Lower leg skin (tissue), 3 donors: ENCODE data around the gene ZNHIT6.

Source experiments
- POLR2A ChIP-seq, 2 donors: fragments of 450-650 bp; IDR thresholded peaks; one replicate each; pipeline ENCODE4 v1.6.1; 2016 to 2017; ENCODE audit warnings: antibody characterized with exemption in 2 of 2, mild to moderate bottlenecking in 1 of 2, moderate library complexity in 1 of 2
- TF ChIP-seq, protein P1 (sequence below), 3 donors: fragments of 450-650 bp; IDR thresholded peaks; one replicate each; pipeline ENCODE4 v1.5.1; 2016; ENCODE audit warnings: antibody characterized with exemption in 3 of 3, mild to moderate bottlenecking in 3 of 3, moderate library complexity in 2 of 3

DNA sequence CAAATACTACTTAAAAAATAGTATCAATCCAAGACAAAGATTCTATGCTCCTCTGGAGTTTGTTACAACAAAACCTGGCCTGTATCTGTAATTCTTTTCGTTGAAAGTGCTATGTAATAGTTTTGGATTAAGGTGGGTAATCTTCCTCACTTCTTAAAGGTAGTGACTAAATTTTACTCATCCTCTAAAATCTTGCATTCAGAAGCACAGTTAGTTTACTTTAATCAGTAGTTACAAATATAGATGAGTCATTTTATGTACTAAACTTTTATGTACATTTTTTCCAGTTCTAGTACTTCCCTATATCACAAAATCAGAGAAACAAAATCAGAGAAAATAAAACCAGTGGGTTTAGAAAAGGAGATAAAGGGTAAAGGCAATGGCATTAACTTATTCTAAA, 51.3 kb downstream of the ZNHIT6 start:
- no peak for TF ChIP-seq POLR2A (IDR thresholded peaks at IDR 0.05)
- TF ChIP-seq, protein P1, sequence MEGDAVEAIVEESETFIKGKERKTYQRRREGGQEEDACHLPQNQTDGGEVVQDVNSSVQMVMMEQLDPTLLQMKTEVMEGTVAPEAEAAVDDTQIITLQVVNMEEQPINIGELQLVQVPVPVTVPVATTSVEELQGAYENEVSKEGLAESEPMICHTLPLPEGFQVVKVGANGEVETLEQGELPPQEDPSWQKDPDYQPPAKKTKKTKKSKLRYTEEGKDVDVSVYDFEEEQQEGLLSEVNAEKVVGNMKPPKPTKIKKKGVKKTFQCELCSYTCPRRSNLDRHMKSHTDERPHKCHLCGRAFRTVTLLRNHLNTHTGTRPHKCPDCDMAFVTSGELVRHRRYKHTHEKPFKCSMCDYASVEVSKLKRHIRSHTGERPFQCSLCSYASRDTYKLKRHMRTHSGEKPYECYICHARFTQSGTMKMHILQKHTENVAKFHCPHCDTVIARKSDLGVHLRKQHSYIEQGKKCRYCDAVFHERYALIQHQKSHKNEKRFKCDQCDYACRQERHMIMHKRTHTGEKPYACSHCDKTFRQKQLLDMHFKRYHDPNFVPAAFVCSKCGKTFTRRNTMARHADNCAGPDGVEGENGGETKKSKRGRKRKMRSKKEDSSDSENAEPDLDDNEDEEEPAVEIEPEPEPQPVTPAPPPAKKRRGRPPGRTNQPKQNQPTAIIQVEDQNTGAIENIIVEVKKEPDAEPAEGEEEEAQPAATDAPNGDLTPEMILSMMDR (IDR thresholded peaks at IDR 0.05): no peak
